HepG2 (cell line): ENCODE measurements around the gene OR6T1.

Experiments
- SMAD1 ChIP-seq: sonication (generic); formaldehyde crosslinking; IDR thresholded peaks from 2 replicates; pipeline ENCODE4 v1.4.0; 2020; ENCODE audit warnings: missing genetic modification reagents, low read depth, mild to moderate bottlenecking, borderline replicate concordance
- TEAD2 ChIP-seq: sonication (generic); formaldehyde crosslinking; IDR thresholded peaks from 2 replicates; pipeline ENCODE4 v1.9.0; 2021; ENCODE audit warnings: missing genetic modification reagents

GRCh38 chr11:123939317-123939716 is 4.3 kb downstream of the OR6T1 start, which contains the start of gene OR4D5:
- no peak for TF ChIP-seq SMAD1
- no peak for TF ChIP-seq TEAD2 (CRISPR knock-in tag)
